Activated CD8-positive, alpha-beta memory T cell treated with anti-CD3 and anti-CD28 coated beads, Interleukin-2, amount 50 U/mL, for 4 hours (primary cell): ENCODE results near the gene CC2D1A.

Source experiments
- DNase-seq: peaks from one replicate; pipeline ENCODE4 v3.0.0-alpha.2; 2020

Gene CC2D1A

DNA sequence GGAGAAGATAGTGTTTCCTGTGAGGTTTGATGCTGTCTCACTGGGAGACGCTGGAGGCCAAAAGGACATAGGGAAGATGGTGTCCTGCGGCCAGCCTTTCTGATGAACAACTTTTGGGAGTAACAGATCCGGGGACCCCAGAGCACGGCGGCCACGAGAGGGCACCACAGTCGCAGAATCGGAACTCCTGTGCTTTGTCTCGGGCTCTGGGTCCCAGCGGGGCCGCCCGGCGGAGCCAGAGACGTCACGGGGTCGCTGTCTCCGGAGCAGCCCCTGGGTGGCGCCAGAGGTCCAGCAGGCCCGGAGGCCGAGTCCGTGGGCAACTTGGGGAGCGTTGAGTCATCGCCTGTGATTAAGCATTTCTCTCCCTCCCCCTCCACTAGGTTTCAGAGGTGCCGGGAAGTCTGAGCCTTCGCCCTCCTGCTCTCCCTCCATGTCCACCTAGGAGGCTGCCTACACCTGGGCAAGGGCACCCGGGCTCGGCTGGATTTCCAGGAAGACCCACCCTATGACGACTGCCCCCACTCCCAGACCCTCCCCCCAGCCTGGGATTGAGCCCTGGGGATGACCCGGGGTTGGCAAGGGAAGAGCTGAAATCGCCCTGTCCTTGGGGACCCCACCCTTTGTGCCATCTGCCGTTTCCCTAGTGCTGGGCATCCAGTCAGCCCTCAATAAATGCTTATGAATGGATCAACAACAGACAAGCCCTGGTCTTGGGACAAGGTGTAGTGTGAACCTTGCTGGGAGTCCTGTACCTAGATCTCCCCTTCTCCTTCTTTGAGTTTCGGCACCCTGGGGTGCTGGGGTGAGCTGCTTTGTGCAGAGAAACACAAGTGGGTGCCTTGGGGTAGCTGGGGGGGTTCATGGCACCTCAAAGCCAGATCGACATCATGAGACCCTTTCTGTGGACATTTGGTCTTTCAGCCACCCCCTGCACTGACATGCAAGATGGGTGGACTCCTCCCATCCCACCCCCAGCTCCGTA, 25.6 kb upstream of the CC2D1A start:
- DNase-seq = peak; percentile 100

DNA sequence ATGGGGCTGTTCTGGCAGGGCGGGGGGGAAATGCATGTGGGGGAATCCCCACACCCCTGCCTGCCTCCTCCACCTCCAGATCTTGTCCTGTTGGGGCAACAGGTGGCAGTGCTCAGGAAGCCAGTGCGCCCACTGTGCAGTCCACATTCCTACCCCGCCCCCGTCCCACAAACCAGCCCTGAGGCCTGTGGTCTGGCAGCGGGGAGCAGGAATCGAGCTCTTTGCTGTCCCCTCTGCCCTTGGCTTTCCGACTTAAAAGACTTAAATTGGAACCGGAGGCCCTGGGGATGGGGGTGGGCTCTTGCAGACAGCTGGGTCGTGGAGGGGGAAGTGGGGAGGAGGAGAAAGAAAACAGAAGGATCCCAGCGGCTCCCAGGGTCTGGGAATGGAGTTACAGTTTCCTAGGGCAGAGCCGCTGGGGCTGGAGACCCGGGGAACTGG, 24.7 kb upstream of the CC2D1A start:
- DNase-seq = no peak

DNA sequence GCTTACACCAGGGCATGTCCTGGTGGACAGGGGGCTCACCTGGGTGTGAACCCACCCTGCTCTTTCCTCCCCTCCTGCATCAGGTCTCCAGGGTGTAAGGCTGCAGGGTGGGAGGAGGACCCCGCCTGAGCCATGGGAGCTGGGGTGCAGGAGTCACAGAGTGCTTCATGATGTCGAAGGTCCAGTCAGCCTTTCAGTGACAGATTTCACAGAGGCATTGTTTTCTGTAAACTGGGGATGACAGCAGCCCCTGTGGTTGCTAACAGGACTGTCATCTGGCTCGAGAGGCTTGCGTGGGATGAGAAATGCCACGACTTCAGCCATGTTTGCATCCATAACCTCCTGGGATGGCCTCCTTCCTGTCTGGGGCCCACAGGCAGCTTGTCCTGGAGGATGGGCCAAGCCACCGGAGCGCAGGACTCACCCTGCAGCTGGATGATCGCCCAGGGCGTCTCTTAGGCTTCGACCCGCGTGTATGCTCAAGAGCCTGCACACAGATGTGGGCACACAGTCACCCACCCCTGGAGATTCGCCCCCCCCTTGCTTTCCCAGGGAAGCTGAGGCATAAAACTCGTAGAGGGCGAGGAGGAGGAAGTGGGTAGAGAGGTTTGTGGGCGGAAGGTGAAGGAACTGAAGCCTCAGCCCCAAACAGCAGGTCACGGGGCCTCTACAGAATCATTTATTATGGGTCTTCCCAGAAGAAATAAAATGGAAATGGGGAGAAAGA, 24.1 kb upstream of the CC2D1A start:
- DNase-seq = no peak

DNA sequence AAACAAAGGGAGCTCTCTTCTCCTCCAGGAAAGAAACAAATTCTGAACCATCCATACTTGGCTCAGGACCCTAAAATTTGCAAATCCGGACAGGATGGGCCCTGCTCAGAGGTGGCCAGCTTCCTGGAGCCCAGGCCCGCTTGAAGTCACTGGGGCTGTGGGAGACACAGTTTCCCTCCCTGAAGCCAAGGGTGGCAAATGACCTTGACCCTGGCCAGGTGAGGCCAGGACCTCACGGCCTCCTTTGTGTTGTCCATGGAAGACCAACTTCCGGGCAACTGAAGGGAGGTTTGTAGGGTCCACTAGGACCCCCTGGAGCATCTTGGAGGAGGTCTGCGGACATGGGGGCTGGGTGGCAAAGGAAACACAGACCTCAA, 23.6 kb upstream of the CC2D1A start:
- no peak for DNase-seq

DNA sequence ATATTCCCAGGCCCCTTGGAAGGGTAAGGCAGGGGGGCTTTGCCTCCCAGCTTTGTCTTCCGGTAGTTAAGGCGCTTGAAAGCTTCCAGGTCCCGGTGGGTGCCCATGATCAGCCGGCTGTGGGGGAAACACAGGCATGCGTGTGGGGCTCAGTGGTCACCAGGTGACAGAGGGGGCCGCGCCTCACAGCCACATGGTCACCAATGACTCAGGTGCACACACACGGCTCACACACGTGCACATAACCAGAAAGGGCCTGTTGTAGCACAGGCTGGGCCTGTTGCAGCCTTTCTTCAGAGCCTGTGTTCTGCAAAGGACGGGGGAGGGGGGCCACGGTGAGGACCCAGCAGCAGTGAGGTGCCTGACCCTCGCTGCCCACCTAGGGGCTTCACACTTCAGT, 23.2 kb upstream of the CC2D1A start:
- no peak for DNase-seq

DNA sequence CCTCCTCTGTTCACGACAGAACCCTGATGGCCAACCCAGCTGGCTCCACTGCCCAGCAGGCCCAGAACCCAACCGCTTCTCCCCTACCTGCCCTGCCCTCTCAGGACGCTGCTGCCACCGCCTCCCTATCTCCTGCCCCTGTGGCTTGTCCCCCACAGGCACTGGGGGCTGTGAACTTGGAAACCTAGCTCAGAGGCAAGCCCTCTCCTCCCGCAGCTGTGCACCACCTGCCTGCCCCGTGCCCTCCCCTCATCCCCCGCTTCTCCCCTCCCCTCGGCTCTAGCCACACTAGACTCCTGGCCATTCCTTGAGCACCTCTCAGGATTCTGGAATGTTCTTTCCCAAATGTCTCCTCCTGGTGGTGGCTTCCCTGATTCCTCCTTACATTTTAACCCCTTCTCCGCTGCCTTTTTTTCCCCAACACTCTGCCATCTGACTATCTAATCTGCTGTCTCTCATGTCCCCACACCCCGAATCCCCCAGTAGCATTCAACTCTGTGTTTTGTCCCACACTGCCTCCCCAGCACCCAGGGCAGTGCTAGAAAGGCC, 22.4 kb upstream of the CC2D1A start:
- no peak for DNase-seq

DNA sequence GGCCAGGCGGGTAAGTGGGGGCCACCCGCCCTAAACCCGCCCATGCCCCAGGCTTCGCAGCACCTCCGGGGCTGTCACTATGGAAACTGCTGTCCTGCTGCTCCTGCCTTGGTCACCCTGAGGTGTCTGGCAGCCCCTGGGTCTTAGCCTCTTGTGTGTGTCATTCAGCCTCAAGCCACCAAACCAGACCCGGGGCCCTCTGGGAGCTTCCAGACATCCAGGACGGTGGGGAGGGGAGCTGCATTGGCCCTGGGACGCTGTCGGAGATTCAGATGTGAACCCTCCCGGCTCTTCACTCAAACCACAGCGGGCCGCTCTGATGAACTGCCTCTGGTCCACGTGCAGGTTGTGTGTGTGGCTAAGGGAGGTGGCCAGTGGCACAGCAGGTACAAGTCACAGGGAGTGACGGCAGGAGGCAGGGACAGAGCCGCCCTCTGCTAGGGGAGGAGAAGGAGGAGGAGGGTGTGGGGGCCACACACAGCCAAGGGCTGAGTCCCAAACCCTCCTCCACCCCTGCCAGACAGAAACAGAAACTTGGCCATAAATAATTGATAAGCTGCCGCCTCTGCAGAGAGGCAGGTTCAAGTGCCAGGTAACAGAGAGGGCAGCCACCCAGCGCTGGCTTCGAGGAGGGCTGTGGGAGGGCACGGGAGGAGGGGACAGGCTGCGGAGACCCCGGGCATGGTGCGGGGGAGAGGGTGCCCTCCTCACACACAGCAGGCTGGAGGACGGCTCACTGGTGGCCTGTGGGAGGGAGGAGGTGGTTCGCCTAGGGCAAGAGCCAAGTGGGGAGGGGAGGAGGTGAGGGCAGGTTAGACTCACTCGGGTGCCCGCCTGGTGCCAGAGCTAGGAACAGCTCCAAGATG, 21.0 kb upstream of the CC2D1A start:
- DNase-seq = no peak

DNA sequence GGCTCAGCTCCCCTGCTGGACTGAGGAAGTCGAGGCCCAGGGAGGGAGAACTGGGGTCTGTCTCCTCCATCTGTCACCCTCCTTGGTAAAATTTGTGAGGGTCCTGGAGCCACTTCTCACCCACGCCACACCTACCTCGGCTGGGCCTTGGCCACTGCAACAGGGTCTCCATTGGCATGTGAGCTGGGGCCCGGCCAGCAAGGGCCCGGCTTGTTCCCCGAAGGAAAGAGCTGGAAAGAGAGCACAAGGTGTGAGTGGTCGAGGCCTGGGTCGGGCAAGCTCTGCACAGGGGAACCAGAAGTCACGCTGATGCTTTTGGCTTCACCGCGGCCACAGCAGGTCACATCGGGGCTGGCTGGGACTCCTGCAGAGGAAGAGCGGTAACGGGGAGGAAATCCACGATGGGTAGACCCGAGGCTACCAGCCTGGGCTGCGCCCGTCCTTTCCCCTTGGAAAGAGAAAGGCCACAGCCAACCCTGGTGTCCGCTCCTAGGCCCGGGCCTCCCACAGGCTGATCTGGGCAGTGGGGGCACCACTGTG, 20.1 kb upstream of the CC2D1A start:
- DNase-seq = no peak

DNA sequence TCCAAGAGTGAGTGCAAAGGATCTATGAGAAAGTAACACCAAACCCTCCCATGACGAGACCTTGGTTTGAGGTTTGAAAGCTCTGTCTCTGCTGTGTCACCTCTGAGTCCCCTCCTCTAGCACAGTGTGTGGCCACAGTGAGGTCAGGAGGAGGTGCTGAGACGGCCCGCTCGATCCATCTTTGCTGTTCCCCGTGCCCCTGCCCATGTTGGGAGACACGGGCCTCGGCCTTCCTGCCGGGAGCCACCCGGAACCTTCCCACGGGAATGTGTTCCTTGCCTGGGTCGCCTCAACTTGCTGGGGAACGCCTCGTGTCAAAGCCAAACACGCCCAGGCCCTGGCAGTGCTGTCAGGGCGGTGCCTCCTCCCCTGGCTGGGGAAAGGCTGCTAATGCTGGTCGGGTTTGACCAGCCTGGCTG, 19.0 kb upstream of the CC2D1A start:
- DNase-seq = no peak

DNA sequence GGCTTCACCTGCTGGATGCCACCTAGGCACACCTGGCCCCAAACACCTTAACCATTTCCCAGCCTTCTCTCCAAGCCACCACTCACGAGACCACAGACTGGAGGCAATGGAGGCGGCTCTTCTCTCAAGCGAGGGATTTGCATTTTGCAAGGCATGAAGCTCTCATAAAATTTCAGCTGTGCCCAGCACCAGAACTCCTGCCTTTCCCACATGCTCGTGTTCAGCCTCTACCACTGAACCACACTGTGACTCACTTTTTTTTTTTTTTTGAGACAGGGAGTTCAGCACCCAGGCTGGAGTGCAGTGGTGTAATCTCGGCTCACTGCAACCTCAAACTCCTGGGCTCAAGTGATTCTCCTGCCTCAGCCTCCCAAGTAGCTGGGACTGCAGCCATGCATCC, 18.5 kb upstream of the CC2D1A start:
- DNase-seq = no peak

DNA sequence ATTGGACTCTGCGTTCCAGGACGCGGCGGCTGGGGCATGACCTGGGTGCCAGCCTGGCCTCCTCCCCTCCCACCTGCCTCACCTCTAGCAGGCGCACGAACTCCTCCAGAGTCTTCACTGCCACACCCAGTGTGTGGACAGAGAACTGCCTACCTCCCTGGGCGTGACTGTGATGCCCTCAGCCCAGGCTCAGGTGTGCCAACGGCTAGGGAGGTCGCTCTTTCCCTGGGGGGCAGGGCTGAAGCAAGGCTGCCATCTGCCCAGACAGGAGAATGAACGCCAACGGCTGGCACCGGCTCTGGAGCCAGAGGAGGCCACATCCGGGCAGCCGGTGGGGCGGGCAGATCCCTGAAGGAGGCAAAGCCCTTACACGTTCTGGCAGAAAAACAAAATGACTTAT, 17.7 kb upstream of the CC2D1A start:
- DNase-seq = no peak

DNA sequence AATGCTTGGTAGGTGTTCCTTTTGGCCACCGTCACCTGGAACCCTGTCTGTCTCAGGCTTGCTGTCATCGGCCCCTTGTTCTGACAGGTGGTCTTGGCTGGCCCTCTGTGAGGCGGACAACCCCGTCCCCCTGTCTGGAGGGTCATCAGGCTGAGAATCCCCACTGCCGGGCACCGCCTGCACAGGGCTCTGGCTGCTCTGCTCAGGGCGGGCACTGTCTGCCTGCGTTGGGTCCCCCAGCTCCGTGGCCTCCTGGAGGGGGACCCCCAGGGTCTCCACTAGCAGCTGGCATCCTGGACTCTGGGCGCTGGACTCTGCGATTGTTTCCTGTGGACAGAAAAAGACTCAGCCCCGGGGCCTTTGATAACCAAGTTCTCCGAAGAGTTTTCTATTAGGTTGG, 15.9 kb upstream of the CC2D1A start:
- no peak for DNase-seq

DNA sequence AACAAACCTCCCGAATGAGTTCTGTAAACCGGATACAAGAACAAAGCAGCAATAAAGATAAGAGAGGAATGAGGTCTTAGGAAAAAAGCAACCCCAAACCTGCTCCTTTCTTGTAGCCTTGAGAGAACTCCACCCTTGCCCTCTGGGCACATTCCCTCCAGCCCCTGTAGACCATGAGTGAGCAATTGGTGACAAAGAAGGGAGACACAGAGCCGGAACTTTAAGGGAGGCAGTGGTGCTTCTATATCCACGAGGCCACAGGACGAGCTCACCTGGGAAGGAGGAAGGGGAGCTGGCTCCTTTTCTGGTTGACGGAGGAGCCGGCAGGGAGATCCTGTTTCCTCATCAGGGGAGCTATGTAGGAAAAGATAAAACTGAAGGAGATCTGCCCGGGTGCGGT, 13.1 kb upstream of the CC2D1A start:
- DNase-seq = no peak

DNA sequence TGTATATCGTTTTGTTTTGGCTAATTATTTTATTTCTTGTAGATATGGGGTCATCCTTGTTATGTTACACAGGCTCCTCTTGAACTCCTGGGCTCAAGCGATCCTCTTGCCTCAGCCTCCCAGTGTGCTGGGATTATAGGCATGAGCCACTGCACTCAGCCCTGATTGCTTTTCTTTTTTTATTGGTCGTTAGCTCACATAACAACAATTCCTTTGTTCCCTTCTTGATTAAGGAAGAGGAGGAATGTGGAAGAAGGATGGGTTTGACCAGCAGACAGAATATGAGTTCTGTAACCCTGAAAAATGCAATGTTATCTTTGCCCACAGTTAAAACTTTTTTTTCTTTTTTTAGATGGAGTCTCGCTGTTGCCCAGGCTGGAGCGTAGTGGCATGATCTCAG, 11.4 kb upstream of the CC2D1A start:
- no peak for DNase-seq

DNA sequence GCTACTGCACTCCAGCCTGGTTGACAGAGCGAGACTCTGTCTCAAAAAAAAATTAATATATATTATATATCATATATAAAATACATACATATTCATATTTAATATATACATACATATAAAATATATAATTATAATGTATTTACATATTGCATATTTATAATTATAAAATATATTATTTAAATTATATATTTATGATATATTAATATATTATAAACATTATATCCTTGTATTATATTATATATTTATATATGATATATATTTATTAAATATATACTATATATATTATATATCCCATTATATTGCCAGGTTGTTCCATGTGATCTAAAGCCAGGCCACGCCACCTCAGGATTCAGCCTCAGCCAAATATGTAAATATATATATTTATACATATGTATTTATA, 9.8 kb upstream of the CC2D1A start:
- DNase-seq = no peak

DNA sequence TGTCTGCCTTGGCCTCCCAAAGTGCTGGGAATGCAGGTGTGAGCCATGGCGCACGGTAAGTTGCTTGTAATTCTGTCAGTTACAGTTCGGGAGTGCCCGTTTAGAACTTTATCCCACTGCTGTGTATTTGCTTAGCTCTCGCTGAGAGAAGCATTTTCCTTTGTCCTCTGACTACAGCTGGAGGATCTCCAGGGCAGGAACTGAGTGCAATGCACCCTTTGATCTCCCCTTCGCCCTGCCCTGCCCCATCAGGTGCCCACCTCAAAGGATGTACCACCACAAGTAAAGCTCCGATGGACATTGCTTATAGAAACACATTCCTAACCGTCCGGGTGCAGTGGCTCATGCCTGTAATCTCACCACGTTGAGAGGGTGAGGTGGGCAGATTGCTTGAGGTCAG, 6.6 kb upstream of the CC2D1A start:
- DNase-seq = no peak

DNA sequence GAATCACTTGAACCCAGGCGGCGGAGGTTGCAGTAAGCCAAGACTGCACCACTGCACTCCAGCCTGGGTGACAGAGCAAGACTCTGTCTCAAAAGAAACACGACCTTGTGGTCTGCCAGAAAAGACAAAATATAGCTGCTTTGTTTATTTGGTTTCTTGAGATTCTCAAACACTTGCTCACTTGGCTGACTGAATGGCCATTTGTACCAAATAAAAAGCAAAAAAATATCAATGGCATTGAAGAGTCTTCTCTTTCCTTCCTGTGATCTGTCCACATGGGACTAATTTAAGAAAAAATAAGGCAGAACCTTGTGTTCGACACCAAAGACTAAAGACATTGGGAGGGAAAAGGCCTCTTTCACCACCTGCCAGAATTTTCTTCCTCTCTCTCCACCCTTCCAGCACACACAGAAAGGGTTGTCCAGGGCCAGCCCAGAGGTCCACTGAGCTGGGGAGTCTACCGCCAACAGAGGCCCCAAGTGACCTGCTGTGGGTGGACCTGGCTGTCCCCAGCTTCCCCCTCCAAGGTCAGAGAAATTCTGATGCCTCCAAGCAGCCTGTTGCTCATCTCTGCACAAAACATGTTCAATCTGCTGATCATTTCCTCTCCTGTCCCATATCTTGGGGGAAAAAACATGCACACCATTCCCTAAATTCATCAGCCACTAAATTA, 6.0 kb upstream of the CC2D1A start:
- DNase-seq = no peak

DNA sequence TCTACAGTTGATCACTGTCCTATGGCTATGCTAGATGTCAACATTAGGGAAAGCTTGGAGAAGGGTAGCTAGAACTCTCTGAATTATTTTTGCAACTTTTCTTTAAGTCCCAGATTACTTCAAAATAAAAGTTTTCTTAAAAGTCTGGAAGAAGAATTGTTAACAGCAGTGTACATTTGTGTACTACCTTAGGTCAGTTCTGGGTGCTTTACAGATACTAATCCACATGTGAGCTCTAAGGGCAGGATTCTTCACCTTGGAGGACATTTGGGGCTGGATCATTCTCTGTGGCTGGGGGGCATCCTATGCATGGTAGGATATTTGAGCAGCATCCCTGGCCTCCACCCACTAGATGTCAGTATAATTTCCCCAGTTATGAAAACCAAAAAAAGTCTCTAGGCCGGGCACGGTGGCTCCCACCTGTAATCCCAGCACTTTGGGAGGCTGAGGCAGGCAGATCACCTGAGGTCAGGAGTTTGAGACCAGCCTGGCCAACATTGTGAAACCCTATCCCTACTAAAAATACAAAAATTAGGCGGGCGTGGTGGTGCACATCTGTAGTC, 2.9 kb upstream of the CC2D1A start:
- DNase-seq = no peak

DNA sequence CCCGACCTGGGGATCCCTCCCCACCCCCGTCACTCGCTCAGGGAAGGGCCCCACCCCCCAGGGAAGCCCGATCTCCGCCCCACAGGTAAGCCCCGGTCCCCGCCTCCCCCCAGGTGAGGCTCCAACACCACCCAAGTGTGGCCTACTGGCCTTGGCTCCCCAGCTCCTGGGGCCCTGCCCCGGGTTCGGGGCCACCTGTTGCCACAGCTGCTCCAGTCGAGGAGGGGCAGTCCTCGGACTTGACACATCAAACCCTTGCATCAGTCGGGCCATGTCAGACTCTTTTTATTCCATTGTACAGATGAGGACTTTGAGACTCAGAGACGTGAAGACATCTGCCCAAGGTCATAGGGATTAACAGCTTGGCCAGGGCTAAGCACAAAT, 512 bp downstream of the CC2D1A start:
- DNase-seq = peak; percentile 40

DNA sequence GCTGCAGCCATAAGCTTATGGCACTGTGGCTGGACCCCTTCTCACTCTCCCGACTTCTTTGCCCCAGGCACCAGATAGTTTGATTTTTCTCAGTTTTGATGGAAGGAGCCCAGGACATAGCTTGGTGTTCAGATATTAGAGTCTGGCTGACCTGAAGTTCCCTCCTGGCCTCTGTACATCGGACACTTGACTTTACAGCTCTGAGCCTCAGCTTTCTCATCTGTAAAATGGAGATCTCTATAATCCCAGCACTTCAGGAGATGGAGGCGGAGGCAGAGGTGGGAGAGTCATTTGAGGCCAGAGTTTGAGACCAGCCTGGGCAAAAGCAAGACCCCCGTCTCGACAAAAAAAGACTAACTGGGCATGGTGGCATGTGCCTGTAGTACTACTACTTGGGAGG, 909 bp downstream of the CC2D1A start:
- DNase-seq = no peak

DNA sequence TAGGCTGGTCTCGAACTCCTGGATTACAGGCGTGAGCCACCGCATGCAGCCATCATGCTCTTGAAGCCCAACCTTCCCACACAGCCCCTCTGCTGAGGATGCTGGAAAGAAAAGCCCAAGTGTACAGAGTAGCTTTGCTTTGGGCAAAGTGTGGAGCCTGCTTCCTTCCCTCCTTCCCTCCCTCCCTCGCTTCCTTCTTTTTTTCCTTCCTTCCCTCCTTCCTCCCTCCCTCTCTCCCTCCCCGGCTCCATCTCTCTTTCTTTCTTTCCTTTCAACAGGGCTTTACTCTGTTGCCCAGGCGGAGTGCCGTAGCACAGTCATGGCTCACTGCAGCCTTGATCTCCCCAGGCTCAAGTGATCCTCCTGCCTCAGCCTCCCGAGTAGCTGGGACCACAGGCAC, 2.7 kb downstream of the CC2D1A start:
- no peak for DNase-seq

DNA sequence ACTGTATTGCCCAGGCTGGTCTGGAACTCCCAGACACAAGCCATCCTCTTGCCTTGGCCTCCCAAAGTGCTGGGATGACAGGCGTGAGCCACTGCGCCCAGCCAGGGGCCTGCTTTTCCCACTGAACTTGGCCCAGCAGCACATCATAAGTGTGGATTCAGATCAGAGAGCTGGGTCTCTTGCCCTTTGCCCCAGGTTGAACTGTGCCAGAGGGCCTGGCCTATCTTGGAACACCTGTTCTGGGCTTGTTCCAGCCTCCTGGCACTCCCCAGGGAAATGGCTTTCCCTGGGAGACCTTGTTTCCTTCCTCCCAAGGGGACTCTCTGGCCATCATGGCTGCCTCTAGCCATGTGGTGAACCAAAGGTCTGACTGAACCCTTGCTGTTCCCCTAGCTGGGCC, 3.4 kb downstream of the CC2D1A start:
- DNase-seq = no peak
